GM12872 (cell line): ENCODE measurements around the gene VIPR1.

Source experiments
- CTCF ChIP-seq: IDR thresholded peaks from 3 replicates; pipeline ENCODE4 v1.5.1; 2011; ENCODE audit warnings: low read depth, mild to moderate bottlenecking, low read length, moderate library complexity; ENCODE audit not compliant: insufficient read depth

The VIPR1 gene

GRCh38 chr3:42495393-42495792, 7.0 kb upstream of the VIPR1 start:
- TF ChIP-seq CTCF = no peak

- TF ChIP-seq CTCF = no peak
These were observed 5.3 kb upstream of the VIPR1 start for GRCh38 chr3:42497009-42497731.

GRCh38 chr3:42498034-42498433, 4.4 kb upstream of the VIPR1 start:
- TF ChIP-seq CTCF = no peak

- no peak for TF ChIP-seq CTCF
These were observed 3.5 kb upstream of the VIPR1 start for GRCh38 chr3:42498791-42499477.

- TF ChIP-seq CTCF = no peak
These were observed 3.0 kb upstream of the VIPR1 start for GRCh38 chr3:42499478-42499871.

GRCh38 chr3:42500091-42500490, 2.4 kb upstream of the VIPR1 start:
- no peak for TF ChIP-seq CTCF

GRCh38 chr3:42500909-42501308, 1.5 kb upstream of the VIPR1 start:
- TF ChIP-seq CTCF = no peak
